H9 (cell line): ENCODE measurements around the gene UCP1. TPM values are rescaled to one million over a fixed set of nuclear protein-coding genes. Genes with fewer than 3 reads are reported as not detected.

Experiments
- DNase-seq: peaks from one replicate; pipeline ENCODE4 v3.0.0-alpha.2; 2017
- H2AFZ ChIP-seq: one replicate; pipeline ENCODE4 v1.6.1; 2013; ENCODE audit warnings: mild to moderate bottlenecking, low read length, control low read depth, moderate library complexity
- H2AK5ac ChIP-seq: 2 replicates; pipeline ENCODE4 v1.6.1; 2013; ENCODE audit warnings: low read length, control low read depth, mixed read lengths; ENCODE audit not compliant: insufficient read length
- H2BK120ac ChIP-seq: one replicate; pipeline ENCODE4 v1.6.1; 2013; ENCODE audit warnings: low read depth, mild to moderate bottlenecking, low read length, control low read depth, inconsistent platforms; ENCODE audit not compliant: poor library complexity, severe bottlenecking
- H2BK12ac ChIP-seq: 2 replicates; pipeline ENCODE4 v1.6.1; 2013; ENCODE audit warnings: low read length, control low read depth, mixed read lengths, low read depth; ENCODE audit not compliant: insufficient read length
- H2BK15ac ChIP-seq: 2 replicates; pipeline ENCODE4 v1.6.1; 2013; ENCODE audit warnings: low read depth, low read length, control low read depth
- H2BK20ac ChIP-seq: one replicate; pipeline ENCODE4 v1.6.1; 2013; ENCODE audit warnings: low read depth, mild to moderate bottlenecking, low read length, control low read depth, inconsistent platforms; ENCODE audit not compliant: poor library complexity, severe bottlenecking
- H2BK5ac ChIP-seq: 2 replicates; pipeline ENCODE4 v1.6.1; 2013; ENCODE audit warnings: low read length, control low read depth, mixed read lengths; ENCODE audit not compliant: insufficient read length
- H3K14ac ChIP-seq: 2 replicates; pipeline ENCODE4 v1.6.1; 2013; ENCODE audit warnings: low read length, control low read depth; ENCODE audit not compliant: insufficient read depth
- H3K18ac ChIP-seq: 2 replicates; pipeline ENCODE4 v1.6.1; 2013; ENCODE audit warnings: low read depth, mild to moderate bottlenecking, mixed read lengths, low read length, control low read depth; ENCODE audit not compliant: insufficient read length
- H3K23ac ChIP-seq: 2 replicates; pipeline ENCODE4 v1.6.1; 2013; ENCODE audit warnings: low read length, control low read depth, mixed read lengths, low read depth; ENCODE audit not compliant: insufficient read length
- H3K23me2 ChIP-seq: 2 replicates; pipeline ENCODE4 v1.6.1; 2013; ENCODE audit warnings: low read depth, mild to moderate bottlenecking, mixed read lengths, low read length, control low read depth; ENCODE audit not compliant: insufficient read length, poor library complexity, severe bottlenecking
- H3K27ac ChIP-seq: 2 replicates; pipeline ENCODE4 v1.5.1; 2013; ENCODE audit warnings: low read length, control low read depth, mixed read lengths, low read depth; ENCODE audit not compliant: insufficient read length
- H3K27me3 ChIP-seq: 2 replicates; pipeline ENCODE4 v1.6.1; 2013; ENCODE audit warnings: low read length, control low read depth, inconsistent platforms; ENCODE audit not compliant: insufficient read depth
- H3K4ac ChIP-seq: 2 replicates; pipeline ENCODE4 v1.6.1; 2013; ENCODE audit warnings: low read depth, mild to moderate bottlenecking, control low read depth, inconsistent platforms, low read length, moderate library complexity
- H3K4me1 ChIP-seq: 2 replicates; pipeline ENCODE4 v1.6.1; 2013; ENCODE audit warnings: low read length, control low read depth, inconsistent platforms; ENCODE audit not compliant: insufficient read depth
- H3K4me2 ChIP-seq: 2 replicates; pipeline ENCODE4 v1.6.1; 2013; ENCODE audit warnings: low read length, control low read depth, mixed read lengths; ENCODE audit not compliant: insufficient read length, insufficient read depth
- H3K56ac ChIP-seq: 2 replicates; pipeline ENCODE4 v1.6.1; 2013; ENCODE audit warnings: low read depth, mild to moderate bottlenecking, mixed read lengths, low read length, control low read depth; ENCODE audit not compliant: insufficient read length
- H3K79me1 ChIP-seq: 2 replicates; pipeline ENCODE4 v1.6.1; 2013; ENCODE audit warnings: low read depth, mild to moderate bottlenecking, moderate library complexity, low read length, control low read depth, inconsistent platforms; ENCODE audit not compliant: insufficient read depth, poor library complexity, severe bottlenecking
- H3K79me2 ChIP-seq: 2 replicates; pipeline ENCODE4 v1.6.1; 2013; ENCODE audit warnings: low read length, control low read depth, inconsistent platforms; ENCODE audit not compliant: insufficient read depth
- H3K9ac ChIP-seq: 2 replicates; pipeline ENCODE4 v1.6.1; 2013; ENCODE audit warnings: low read length, control low read depth, mixed read lengths; ENCODE audit not compliant: insufficient read length; ENCODE audit errors: extremely low read depth
- H3K9me3 ChIP-seq: one replicate; pipeline ENCODE4 v1.6.1; 2013; ENCODE audit warnings: low read depth, low read length, inconsistent platforms; ENCODE audit not compliant: control insufficient read depth
- H3T11ph ChIP-seq: one replicate; pipeline ENCODE4 v1.6.1; 2013; ENCODE audit warnings: mild to moderate bottlenecking, low read length, control low read depth, inconsistent platforms
- H4K20me1 ChIP-seq: one replicate; pipeline ENCODE4 v1.6.1; 2013; ENCODE audit not compliant: control insufficient read depth, insufficient read length, insufficient read depth
- H4K5ac ChIP-seq: 2 replicates; pipeline ENCODE4 v1.6.1; 2013; ENCODE audit warnings: low read depth, mild to moderate bottlenecking, mixed read lengths, low read length, control low read depth; ENCODE audit not compliant: insufficient read length
- H4K8ac ChIP-seq: replicated peaks from 2 replicates; pipeline ENCODE4 v1.6.1; 2013; ENCODE audit warnings: low read length, control low read depth, mixed read lengths, low read depth; ENCODE audit not compliant: insufficient read length
- H4K91ac ChIP-seq: 2 replicates; pipeline ENCODE4 v1.6.1; 2013; ENCODE audit warnings: low read depth, mild to moderate bottlenecking, moderate library complexity, mixed read lengths, low read length, control low read depth; ENCODE audit not compliant: insufficient read length
- H3K27ac Mint-ChIP-seq, 3 experiments: 2 replicates in 2 of 3; 3 replicates in 1 of 3; pipeline ENCODE4 v1.8.0; 2020 to 2021; ENCODE audit warnings: mixed read lengths in 3 of 3, mild to moderate bottlenecking in 1 of 3, moderate library complexity in 1 of 3
- H3K27me3 Mint-ChIP-seq: 2 replicates; pipeline ENCODE4 v1.8.0; 2021; ENCODE audit warnings: low read depth, mild to moderate bottlenecking, moderate library complexity, mixed read lengths
- H3K36me3 Mint-ChIP-seq, 3 experiments: 2 replicates in 2 of 3; 3 replicates in 1 of 3; pipeline ENCODE4 v1.8.0; 2020 to 2021; ENCODE audit warnings: low read depth in 3 of 3, mixed read lengths in 3 of 3; ENCODE audit not compliant: insufficient read depth in 1 of 3
- H3K4me1 Mint-ChIP-seq, 2 experiments: 2 replicates each; pipeline ENCODE4 v1.8.0; 2020; ENCODE audit warnings: mixed read lengths in 2 of 2
- H3K4me3 Mint-ChIP-seq, 2 experiments: 2 replicates in 1 of 2; 3 replicates in 1 of 2; pipeline ENCODE4 v1.8.0; 2020 to 2021; ENCODE audit warnings: mild to moderate bottlenecking in 2 of 2, mixed read lengths in 2 of 2, moderate library complexity in 1 of 2
- H3K9me3 Mint-ChIP-seq, 2 experiments: 2 replicates in 1 of 2; 3 replicates in 1 of 2; pipeline ENCODE4 v1.8.0; 2020; ENCODE audit warnings: mild to moderate bottlenecking in 2 of 2, mixed read lengths in 2 of 2, moderate library complexity in 1 of 2
- WGBS: extraction: QIAGEN DNeasy Blood & Tissue Kit; methylation state at CpG from one replicate; pipeline ENCODE4 v1.1.7; 2013; ENCODE audit warnings: missing lambda C conversion rate, low lambda C conversion rate, mixed read lengths; ENCODE audit not compliant: insufficient read length; ENCODE audit errors: extremely low coverage; 5-methylcytosine and 5-hydroxymethylcytosine counted together
- total RNA-seq: library from RNA; stranded (reverse); gene quantifications from 2 replicates; pipeline ENCODE4 v1.2.1, GENCODE V29; 2021
- TF ChIP-seq, protein P1 (sequence below): fragments of 200-600 bp; sonication (generic); conservative IDR thresholded peaks from 3 replicates; pipeline ENCODE4 v1.8.0; 2021; ENCODE audit warnings: antibody characterized with exemption, mild to moderate bottlenecking

UCP1 gene
- total RNA-seq, 1 experiment from 2014 or later = not detected

DNA sequence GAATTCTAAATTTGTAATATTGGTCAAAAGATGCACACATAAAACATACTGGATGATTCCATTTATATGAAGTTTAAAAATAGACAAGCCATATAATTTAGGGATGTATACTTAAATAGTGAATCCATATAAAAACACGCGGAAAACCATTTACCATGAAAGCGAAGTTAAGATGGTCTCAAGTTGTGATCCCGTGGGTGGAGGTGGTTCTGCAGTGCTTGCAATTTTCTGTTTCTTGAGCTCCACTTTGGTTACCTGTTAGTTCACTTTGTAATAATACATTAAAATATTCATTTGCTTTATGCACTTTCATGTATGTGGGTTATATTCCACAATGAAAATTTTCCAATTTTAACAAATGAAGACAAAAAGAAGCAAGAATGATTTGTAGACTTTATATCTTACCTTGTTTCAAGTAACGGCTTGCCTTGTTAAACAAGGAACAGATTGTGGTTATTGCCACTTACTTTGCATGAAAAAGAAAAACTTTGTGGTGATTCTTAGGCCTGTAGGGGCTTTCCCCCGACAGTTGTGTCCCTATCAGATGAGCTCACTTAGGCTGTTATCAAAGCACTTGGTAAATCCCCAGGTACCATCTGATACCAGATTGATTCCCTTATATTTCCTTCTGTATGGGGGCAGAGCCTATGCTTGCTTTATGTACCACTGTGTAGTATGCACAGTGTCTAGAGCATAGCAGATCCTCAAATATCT, 12.2 kb downstream of the UCP1 start:
- Histone ChIP-seq H3K18ac (no peak overlapping the region), H3K4ac (no peak overlapping the region), H3K27ac (no peak overlapping the region), H2BK5ac (no peak overlapping the region), H4K5ac (no peak overlapping the region), H3K27me3 (no peaks in the 10 kb centered on the region), H3K79me1 (no peaks in the 10 kb centered on the region), H2BK20ac (no peak overlapping the region), H3K9me3 (no peaks in the 10 kb centered on the region), H3K23ac (no peak overlapping the region), H2BK120ac (no peak overlapping the region), H3K79me2 (no peaks in the 10 kb centered on the region), H3K56ac (no peak overlapping the region), H2AK5ac (no peak overlapping the region), H3K4me2 (no peak overlapping the region), H3K23me2 (no peaks in the 10 kb centered on the region), H3K9ac (no peak overlapping the region), H4K8ac (no peak overlapping the region), H2AFZ (no peak overlapping the region), H2BK12ac (no peak overlapping the region), H3K4me1 (peaks cover 8% of the 10 kb centered on the region; the same call in 1 of the 2 replicates), H4K91ac (no peak overlapping the region), H3K14ac (no peak overlapping the region), H3T11ph (no peak overlapping the region), H4K20me1 (no peaks in the 10 kb centered on the region), H2BK15ac (no peak overlapping the region)
- TF ChIP-seq, protein P1, sequence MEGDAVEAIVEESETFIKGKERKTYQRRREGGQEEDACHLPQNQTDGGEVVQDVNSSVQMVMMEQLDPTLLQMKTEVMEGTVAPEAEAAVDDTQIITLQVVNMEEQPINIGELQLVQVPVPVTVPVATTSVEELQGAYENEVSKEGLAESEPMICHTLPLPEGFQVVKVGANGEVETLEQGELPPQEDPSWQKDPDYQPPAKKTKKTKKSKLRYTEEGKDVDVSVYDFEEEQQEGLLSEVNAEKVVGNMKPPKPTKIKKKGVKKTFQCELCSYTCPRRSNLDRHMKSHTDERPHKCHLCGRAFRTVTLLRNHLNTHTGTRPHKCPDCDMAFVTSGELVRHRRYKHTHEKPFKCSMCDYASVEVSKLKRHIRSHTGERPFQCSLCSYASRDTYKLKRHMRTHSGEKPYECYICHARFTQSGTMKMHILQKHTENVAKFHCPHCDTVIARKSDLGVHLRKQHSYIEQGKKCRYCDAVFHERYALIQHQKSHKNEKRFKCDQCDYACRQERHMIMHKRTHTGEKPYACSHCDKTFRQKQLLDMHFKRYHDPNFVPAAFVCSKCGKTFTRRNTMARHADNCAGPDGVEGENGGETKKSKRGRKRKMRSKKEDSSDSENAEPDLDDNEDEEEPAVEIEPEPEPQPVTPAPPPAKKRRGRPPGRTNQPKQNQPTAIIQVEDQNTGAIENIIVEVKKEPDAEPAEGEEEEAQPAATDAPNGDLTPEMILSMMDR = no peak
- no peak overlapping the region for H3K4me3 Mint-ChIP-seq
- peaks cover 34 to 36% of the 10 kb centered on the region in 2 experiments for H3K4me1 Mint-ChIP-seq
- H3K27ac Mint-ChIP-seq = peak overlapping the region in 1 of 3 experiments; percentile 61; a peak in 1 of 7 replicates
- no peaks in the 10 kb centered on the region; a peak in 1 of 5 replicates for H3K9me3 Mint-ChIP-seq
- DNase-seq = no peak
- H3K36me3 Mint-ChIP-seq = no peaks in the 10 kb centered on the region
- no peaks in the 10 kb centered on the region for H3K27me3 Mint-ChIP-seq
- WGBS = no CpG with 5 or more reads among the region's 6 CpGs
